HepG2 (cell line): ENCODE measurements around the gene WDR19. TPM values are rescaled to one million over a fixed set of nuclear protein-coding genes. Genes with fewer than 3 reads are reported as not detected.

Experiments used
- CBX2 ChIP-seq, 2 experiments: fragments of 200-600 bp in 1 of 2; sonication (generic); formaldehyde crosslinking in 1 of 2; IDR thresholded peaks; 2 replicates each; pipeline versions ENCODE4 v1.7.0 to v1.8.1; 2018 to 2022; ENCODE audit warnings: low read depth in 2 of 2, low read length in 1 of 2, mild to moderate bottlenecking in 1 of 2, missing genetic modification reagents in 1 of 2
- EED ChIP-seq: sonication (generic); formaldehyde crosslinking; IDR thresholded peaks from 2 replicates; pipeline ENCODE4 v1.5.0; 2020; ENCODE audit warnings: mild to moderate bottlenecking, missing genetic modification reagents
- FOSL1 ChIP-seq: sonication (generic); formaldehyde crosslinking; IDR thresholded peaks from 2 replicates; pipeline ENCODE4 v1.9.0; 2021; ENCODE audit warnings: missing genetic modification reagents, borderline replicate concordance
- KDM1A ChIP-seq: IDR thresholded peaks from 2 replicates; pipeline ENCODE4 v1.6.1; 2016; ENCODE audit warnings: missing compliant biosample characterization
- MAFK ChIP-seq, 2 experiments: IDR thresholded peaks in 1 of 2; conservative IDR thresholded peaks in 1 of 2; 2 replicates each; pipeline ENCODE4 v1.6.1; 2011; ENCODE audit warnings: improper control_type of control experiment in 2 of 2, low read length in 2 of 2
- POLR2AphosphoS2 ChIP-seq: IDR thresholded peaks from 2 replicates; pipeline ENCODE4 v1.6.1; 2011; ENCODE audit warnings: low read depth, low read length, improper control_type of control experiment
- SKI ChIP-seq: fragments of 450-650 bp; IDR thresholded peaks from one replicate; pipeline ENCODE4 v1.6.1; 2018; ENCODE audit warnings: mild to moderate bottlenecking; ENCODE audit not compliant: partially characterized antibody
- SMC3 ChIP-seq: IDR thresholded peaks from 2 replicates; pipeline ENCODE4 v1.6.1; 2011; ENCODE audit warnings: low read length, improper control_type of control experiment
- TEAD3 ChIP-seq: optimal IDR thresholded peaks from 2 replicates; pipeline ENCODE3; 2016; ENCODE audit warnings: borderline replicate concordance
- YEATS2 ChIP-seq: sonication (generic); formaldehyde crosslinking; IDR thresholded peaks from 2 replicates; pipeline ENCODE4 v1.4.0; 2020; ENCODE audit warnings: missing genetic modification reagents, borderline replicate concordance
- ZNF432 ChIP-seq: sonication (generic); formaldehyde crosslinking; IDR thresholded peaks from 2 replicates; pipeline ENCODE4 v1.5.0; 2020; ENCODE audit warnings: missing genetic modification reagents, mild to moderate bottlenecking, borderline replicate concordance
- ZNF543 ChIP-seq: sonication (generic); formaldehyde crosslinking; IDR thresholded peaks from 2 replicates; pipeline ENCODE4 v1.4.0; 2020; ENCODE audit warnings: mild to moderate bottlenecking, missing genetic modification reagents
- ZNF549 ChIP-seq: sonication (generic); formaldehyde crosslinking; IDR thresholded peaks from 2 replicates; pipeline ENCODE4 v1.5.0; 2020; ENCODE audit warnings: missing genetic modification reagents
- ZNF75D ChIP-seq: sonication (generic); formaldehyde crosslinking; IDR thresholded peaks from 2 replicates; pipeline ENCODE4 v1.8.1; 2023; ENCODE audit warnings: missing genetic modification reagents, mild to moderate bottlenecking, borderline replicate concordance
- polyA plus RNA-seq, 8 experiments: library from polyadenylated mRNA; depleted of rRNA in 3 of 8; stranded (reverse) in 7 of 8; unstranded in 1 of 8; fragments of >200 nt; fragmentation: Illumina TruSeq in 4 of 8; extraction: Trizol in 4 of 8; gene quantifications; 2 replicates each; pipeline versions ENCODE4 v1.2.1 to v1.2.3, GENCODE V29; 2011 to 2016; ENCODE audit warnings: low read depth in 4 of 8, missing spikeins in 1 of 8, mixed read lengths in 1 of 8; ENCODE audit not compliant: insufficient read depth in 1 of 8
- total RNA-seq, 5 experiments: library from RNA; depleted of rRNA; stranded (reverse); fragments of >200 nt; fragmentation: Illumina TruSeq; extraction: Trizol; gene quantifications; 2 replicates each; pipeline ENCODE4 v1.2.3, GENCODE V29; 2016; ENCODE audit warnings: low read depth in 1 of 5
- TF ChIP-seq, protein P1 (sequence below): sonication (generic); formaldehyde crosslinking; IDR thresholded peaks from 2 replicates; pipeline ENCODE4 v1.4.0; 2020; ENCODE audit warnings: mild to moderate bottlenecking, missing genetic modification reagents
- TF ChIP-seq, protein P2 (sequence below): sonication (generic); formaldehyde crosslinking; IDR thresholded peaks from 2 replicates; pipeline ENCODE4 v1.5.0; 2020; ENCODE audit warnings: missing genetic modification reagents, mild to moderate bottlenecking, borderline replicate concordance
- TF ChIP-seq, protein P3 (sequence below): sonication (generic); formaldehyde crosslinking; conservative IDR thresholded peaks from 2 replicates; pipeline ENCODE4 v1.4.0; 2020; ENCODE audit warnings: missing genetic modification reagents

The WDR19 gene
- total and polyA plus RNA-seq, 2 of the 13 experiments (the other 11 are each of a cell fraction or from before 2014, with no cell fraction given), result 22.9 to 34.1 TPM

DNA sequence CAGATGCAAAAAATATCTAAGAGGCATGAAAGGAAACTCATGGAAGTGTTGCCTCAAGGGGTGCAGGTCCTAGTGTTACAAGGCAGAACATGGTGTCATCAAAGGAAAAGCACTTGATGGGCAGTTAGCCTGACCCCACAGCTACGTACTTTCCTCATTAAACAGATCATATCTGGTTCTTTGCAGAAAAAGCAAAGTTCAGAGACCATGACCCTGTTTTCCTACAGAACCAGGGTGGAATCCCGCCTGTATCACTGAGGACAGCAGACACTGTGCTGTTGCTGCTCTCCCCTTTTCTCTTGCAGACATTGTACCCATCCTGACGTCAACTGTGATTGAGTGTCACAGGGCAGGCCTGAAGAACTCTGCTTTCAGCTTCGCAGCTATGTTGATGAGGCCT is 92.2 kb downstream of the WDR19 start (continued):
- TF ChIP-seq, protein P1, sequence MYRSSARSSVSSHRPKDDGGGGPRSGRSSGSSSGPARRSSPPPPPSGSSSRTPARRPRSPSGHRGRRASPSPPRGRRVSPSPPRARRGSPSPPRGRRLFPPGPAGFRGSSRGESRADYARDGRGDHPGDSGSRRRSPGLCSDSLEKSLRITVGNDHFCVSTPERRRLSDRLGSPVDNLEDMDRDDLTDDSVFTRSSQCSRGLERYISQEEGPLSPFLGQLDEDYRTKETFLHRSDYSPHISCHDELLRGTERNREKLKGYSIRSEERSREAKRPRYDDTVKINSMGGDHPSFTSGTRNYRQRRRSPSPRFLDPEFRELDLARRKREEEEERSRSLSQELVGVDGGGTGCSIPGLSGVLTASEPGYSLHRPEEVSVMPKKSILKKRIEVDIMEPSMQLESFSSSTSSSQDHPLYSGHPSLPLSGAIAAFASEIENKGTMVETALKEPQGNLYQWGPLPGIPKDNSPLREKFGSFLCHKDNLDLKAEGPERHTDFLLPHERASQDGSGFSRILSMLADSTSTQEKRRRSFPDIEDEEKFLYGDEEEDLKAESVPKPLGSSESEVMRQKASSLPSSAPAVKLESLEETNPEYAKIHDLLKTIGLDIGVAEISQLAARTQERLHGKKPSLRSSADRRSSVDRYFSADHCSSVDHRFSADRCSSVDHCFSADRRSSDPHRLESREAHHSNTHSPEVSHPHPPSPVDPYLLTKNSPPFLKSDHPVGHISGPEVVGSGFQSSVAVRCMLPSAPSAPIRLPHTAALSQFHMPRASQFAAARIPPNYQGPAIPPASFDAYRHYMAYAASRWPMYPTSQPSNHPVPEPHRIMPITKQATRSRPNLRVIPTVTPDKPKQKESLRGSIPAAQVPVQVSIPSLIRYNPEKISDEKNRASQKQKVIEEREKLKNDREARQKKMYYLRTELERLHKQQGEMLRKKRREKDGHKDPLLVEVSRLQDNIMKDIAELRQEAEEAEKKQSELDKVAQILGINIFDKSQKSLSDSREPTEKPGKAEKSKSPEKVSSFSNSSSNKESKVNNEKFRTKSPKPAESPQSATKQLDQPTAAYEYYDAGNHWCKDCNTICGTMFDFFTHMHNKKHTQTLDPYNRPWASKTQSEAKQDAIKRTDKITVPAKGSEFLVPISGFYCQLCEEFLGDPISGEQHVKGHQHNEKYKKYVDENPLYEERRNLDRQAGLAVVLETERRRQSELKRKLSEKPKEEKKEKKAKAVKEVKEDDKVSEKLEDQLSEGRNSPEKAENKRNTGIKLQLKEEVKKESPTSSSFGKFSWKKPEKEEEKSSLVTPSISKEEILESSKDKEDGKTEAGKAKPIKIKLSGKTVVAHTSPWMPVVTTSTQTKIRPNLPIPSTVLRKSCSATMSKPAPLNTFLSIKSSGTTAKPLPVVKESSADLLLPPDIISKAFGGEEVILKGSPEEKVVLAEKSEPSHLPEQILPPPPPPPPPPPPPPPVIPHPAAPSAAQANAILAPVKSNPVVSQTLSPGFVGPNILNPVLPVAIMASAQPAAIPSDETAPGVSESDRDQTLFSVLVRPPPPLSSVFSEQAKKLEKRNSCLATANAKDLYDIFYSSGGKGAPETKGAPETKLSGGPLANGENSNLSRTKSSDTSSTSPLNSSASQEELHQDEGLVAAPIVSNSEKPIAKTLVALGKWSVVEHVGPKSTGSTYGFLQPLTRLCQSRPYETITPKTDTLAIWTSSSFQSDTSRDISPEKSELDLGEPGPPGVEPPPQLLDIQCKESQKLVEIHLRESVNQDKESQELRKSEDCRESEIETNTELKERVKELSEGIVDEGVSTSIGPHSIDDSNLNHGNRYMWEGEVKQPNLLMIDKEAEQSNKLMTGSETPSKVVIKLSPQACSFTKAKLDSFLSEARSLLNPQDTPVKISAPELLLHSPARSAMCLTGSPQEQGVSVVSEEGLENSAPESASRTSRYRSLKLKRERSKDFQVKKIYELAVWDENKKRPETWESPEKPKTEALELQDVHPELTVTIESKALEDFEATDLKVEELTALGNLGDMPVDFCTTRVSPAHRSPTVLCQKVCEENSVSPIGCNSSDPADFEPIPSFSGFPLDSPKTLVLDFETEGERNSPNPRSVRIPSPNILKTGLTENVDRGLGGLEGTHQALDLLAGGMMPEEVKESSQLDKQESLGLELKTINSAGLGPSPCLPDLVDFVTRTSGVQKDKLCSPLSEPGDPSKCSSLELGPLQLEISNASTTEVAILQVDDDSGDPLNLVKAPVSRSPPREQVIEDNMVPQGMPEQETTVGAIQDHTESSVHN, result no peak
- TF ChIP-seq POLR2AphosphoS2 (no peak), KDM1A (CRISPR knock-in tag) (no peak), ZNF543 (CRISPR knock-in tag) (no peak), TEAD3 (CRISPR knock-in tag) (no peak), YEATS2 (CRISPR knock-in tag) (no peak), CBX2 (IDR thresholded peaks at IDR 0.05; ENCODE audit: low read depth, low read length) (no peak), CBX2 (CRISPR knock-in tag; IDR thresholded peaks at IDR 0.05; ENCODE audit: low read depth) (no peak), ZNF549 (CRISPR knock-in tag) (no peak), ZNF432 (no peak), FOSL1 (CRISPR knock-in tag) (no peak), ZNF75D (no peak), MAFK (conservative IDR thresholded peaks at IDR 0.05 in 1 of 2, IDR thresholded peaks at IDR 0.05 in 1 of 2; ENCODE audit: low read length in 2 of 2) (no peak), SMC3 (no peak), SKI (no peak), EED (CRISPR knock-in tag) (no peak)
- TF ChIP-seq, protein P2, sequence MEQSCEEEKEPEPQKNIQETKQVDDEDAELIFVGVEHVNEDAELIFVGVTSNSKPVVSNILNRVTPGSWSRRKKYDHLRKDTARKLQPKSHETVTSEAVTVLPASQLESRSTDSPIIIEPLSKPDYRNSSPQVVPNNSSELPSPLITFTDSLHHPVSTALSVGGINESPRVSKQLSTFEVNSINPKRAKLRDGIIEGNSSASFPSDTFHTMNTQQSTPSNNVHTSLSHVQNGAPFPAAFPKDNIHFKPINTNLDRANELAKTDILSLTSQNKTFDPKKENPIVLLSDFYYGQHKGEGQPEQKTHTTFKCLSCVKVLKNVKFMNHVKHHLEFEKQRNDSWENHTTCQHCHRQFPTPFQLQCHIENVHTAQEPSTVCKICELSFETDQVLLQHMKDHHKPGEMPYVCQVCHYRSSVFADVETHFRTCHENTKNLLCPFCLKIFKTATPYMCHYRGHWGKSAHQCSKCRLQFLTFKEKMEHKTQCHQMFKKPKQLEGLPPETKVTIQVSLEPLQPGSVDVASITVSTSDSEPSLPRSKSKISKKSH, result no peak
- TF ChIP-seq, protein P3, sequence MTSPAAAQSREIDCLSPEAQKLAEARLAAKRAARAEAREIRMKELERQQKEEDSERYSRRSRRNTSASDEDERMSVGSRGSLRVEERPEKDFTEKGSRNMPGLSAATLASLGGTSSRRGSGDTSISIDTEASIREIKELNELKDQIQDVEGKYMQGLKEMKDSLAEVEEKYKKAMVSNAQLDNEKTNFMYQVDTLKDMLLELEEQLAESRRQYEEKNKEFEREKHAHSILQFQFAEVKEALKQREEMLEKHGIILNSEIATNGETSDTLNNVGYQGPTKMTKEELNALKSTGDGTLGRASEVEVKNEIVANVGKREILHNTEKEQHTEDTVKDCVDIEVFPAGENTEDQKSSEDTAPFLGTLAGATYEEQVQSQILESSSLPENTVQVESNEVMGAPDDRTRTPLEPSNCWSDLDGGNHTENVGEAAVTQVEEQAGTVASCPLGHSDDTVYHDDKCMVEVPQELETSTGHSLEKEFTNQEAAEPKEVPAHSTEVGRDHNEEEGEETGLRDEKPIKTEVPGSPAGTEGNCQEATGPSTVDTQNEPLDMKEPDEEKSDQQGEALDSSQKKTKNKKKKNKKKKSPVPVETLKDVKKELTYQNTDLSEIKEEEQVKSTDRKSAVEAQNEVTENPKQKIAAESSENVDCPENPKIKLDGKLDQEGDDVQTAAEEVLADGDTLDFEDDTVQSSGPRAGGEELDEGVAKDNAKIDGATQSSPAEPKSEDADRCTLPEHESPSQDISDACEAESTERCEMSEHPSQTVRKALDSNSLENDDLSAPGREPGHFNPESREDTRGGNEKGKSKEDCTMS, result no peak
